ENCODE results near the gene COPG1.

- no peak for TF ChIP-seq POLR2A (IDR thresholded peaks at IDR 0.05)
- TF ChIP-seq CTCF (IDR thresholded peaks at IDR 0.05) = no peak
- no peak for TF ChIP-seq POLR2AphosphoS5 (IDR thresholded peaks at IDR 0.05)
- TF ChIP-seq EP300 (IDR thresholded peaks at IDR 0.05) = no peak
These were observed 8.2 kb downstream of the COPG1 start for GRCh38 chr3:129257609-129258008.
